Neural cell (in vitro differentiated cells): ENCODE results near the gene DNAL1.

Source experiments
- CTCF ChIP-seq: fragments of 450-650 bp; IDR thresholded peaks from 2 replicates; pipeline ENCODE4 v1.5.1; 2014; ENCODE audit warnings: antibody characterized with exemption, mild to moderate bottlenecking, moderate library complexity; ENCODE audit not compliant: poor library complexity, severe bottlenecking
- EZH2 ChIP-seq: fragments of 200-600, 300-800 bp; shearing (Covaris generic), sonication (generic); IDR thresholded peaks from 2 replicates; pipeline ENCODE4 v1.6.1; 2014; ENCODE audit warnings: antibody characterized with exemption, low read length, borderline replicate concordance, mild to moderate bottlenecking; ENCODE audit not compliant: insufficient read depth, poor library complexity, severe bottlenecking
- REST ChIP-seq: IDR thresholded peaks from 2 replicates; pipeline ENCODE4 v1.6.1; 2012; ENCODE audit warnings: borderline replicate concordance

DNA sequence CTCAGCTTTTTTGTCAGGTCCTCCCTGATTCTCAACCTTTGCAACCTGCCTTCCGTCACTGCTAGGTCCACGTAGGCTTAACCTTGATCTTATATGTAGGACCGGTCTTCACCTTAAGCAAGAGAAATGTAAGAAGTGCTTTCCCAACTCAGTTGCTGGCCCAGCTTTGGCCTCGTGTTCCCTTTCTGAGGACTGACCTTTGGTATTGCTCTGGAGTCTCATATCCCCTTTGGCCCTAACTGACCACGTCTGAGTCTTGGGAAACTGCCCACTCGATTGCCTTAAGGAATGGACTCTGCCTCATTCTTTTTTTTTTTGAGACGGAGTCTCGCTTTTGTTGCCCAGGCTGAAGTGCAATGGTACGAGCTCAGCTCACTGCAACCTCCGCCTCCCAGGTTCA lies 24.5 kb upstream of the DNAL1 start:
- TF ChIP-seq CTCF (no peak), REST (no peak), EZH2 (no peak)
